Ovary (tissue), 9 donors: ENCODE measurements around the gene BRAF. TPM values are rescaled to one million over a fixed set of nuclear protein-coding genes. Genes with fewer than 3 reads are reported as not detected.

ENCODE experiments used
- DNase-seq, 5 donors: peaks; one replicate each; pipeline ENCODE4 v3.0.0-alpha.2; 2019 to 2020
- H3K27ac ChIP-seq, 2 donors: fragments of 200-600 bp; one replicate each; pipeline versions ENCODE4 v1.5.1 to v1.8.0; 2019 to 2022
- H3K27me3 ChIP-seq: fragments of 200-600 bp; one replicate; pipeline ENCODE4 v1.8.0; 2022
- H3K36me3 ChIP-seq: fragments of 200-600 bp; sonication (generic); one replicate; pipeline ENCODE4 v1.5.1; 2019
- H3K4me1 ChIP-seq: one replicate; pipeline ENCODE4 v1.8.1; 2013; ENCODE audit warnings: mild to moderate bottlenecking, moderate library complexity; ENCODE audit not compliant: insufficient read depth
- H3K4me3 ChIP-seq: fragments of 200-600 bp; sonication (generic); one replicate; pipeline ENCODE4 v1.5.1; 2017
- H3K9me3 ChIP-seq, 2 donors: fragments of 200-600 bp in 1 of 2; sonication (generic) in 1 of 2; one replicate each; pipeline versions ENCODE4 v1.5.1 to v1.8.1; 2013 to 2019; ENCODE audit warnings: mild to moderate bottlenecking in 1 of 2, moderate library complexity in 1 of 2
- CTCF ChIP-seq, 3 donors: fragments of 450-650 bp in 2 of 3; fragments of 200-600 bp in 1 of 3; IDR thresholded peaks; one replicate each; pipeline versions ENCODE4 v1.5.1 to v1.8.0; 2016 to 2022; ENCODE audit warnings: antibody characterized with exemption in 3 of 3, mild to moderate bottlenecking in 1 of 3
- EP300 ChIP-seq: sonication (generic); formaldehyde crosslinking; IDR thresholded peaks from one replicate; pipeline ENCODE4 v1.6.1; 2017; ENCODE audit warnings: antibody characterized with exemption
- POLR2A ChIP-seq: fragments of 450-650 bp; IDR thresholded peaks from one replicate; pipeline ENCODE4 v1.6.1; 2017; ENCODE audit warnings: antibody characterized with exemption, mild to moderate bottlenecking, moderate library complexity
- WGBS, 3 donors: extraction: QIAGEN DNeasy Blood & Tissue Kit in 1 of 3; methylation state at CpG; one replicate each; pipeline versions ENCODE4 v1.1.5 to v1.1.7; 2013 to 2017; 5-methylcytosine and 5-hydroxymethylcytosine counted together
- intact Hi-C, 4 donors: fragments of 100-400 bp; cut with DNase I; formaldehyde crosslinking; loops; one replicate each; pipeline versions ENCODE4 v1.11.0 to v1.15.1; 2022 to 2023
- polyA plus RNA-seq, 2 donors: library from polyadenylated mRNA; stranded (reverse); fragments of 200-250 nt in 1 of 2; fragments of 350-450 nt in 1 of 2; fragmentation: Illumina TruSeq in 1 of 2; extraction: RNeasy Lipid Tissue Mini Kit (QIAGEN cat#74804) in 1 of 2; gene quantifications; one replicate each; pipeline ENCODE4 v1.2.3, GENCODE V29; 2013 to 2014
- total RNA-seq, 7 donors: library from RNA; depleted of rRNA in 2 of 7; stranded (reverse); fragments of >200 nt in 2 of 7; fragmentation: NEBNext Ultra II Directional in 3 of 7; extraction: Animal tissue kit (Norgen Biotek cat#: 25700) in 3 of 7; gene quantifications; one replicate each; pipeline versions ENCODE4 v1.1.0 to v1.2.4, GENCODE V29; 2016 to 2023
- donor health status: DM: no; HTN: no; CAD: no; lungs with moderate emphysema.
- donor health status: DM: no; HTN: no; CAD: no.
- donor health status: Bipolar disorder and iron deficiency.
- donor health status: DM: yes; HTN: yes; CAD: no.
- donor health status: DM: no; HTN: no; CAD: no.
- donor health status: DM: yes; HTN: yes; CAD: no.

Gene BRAF
- total and polyA plus RNA-seq, 9 donors = 8.3 to 52.0 (median 41.2) TPM

GRCh38 chr7:140734729-140735128, 190.0 kb downstream of the BRAF start:
- DNase-seq = no peak
- intact Hi-C loops = no loop called here
- Histone ChIP-seq H3K4me1 (no peaks in the 10 kb centered on the region), H3K4me3 (no peak overlapping the region), H3K36me3 (no peaks in the 10 kb centered on the region), H3K27me3 (no peaks in the 10 kb centered on the region), H3K9me3 (no peaks in the 10 kb centered on the region), H3K27ac (no peak overlapping the region)
- WGBS, 3 donors = 96 to 97% (median 96%) methylated on average over 2 of the region's 2 CpGs
- TF ChIP-seq CTCF (IDR thresholded peaks at IDR 0.05) = no peak
- no peak for TF ChIP-seq EP300
- TF ChIP-seq POLR2A = no peak

- 55 to 59% (median 56%) methylated on average over 2 of the region's 2 CpGs for WGBS, 3 donors
- no peaks in the 10 kb centered on the region for H3K27me3 ChIP-seq
- intact Hi-C loops = no loop called here
- TF ChIP-seq CTCF (IDR thresholded peaks at IDR 0.05) = no peak
- no peak for TF ChIP-seq EP300
- no peak for TF ChIP-seq POLR2A
- H3K36me3 ChIP-seq = no peaks in the 10 kb centered on the region
- no peak overlapping the region for H3K27ac ChIP-seq
- no peaks in the 10 kb centered on the region for H3K9me3 ChIP-seq
- H3K4me3 ChIP-seq = no peak overlapping the region
- DNase-seq = no peak
- H3K4me1 ChIP-seq = no peaks in the 10 kb centered on the region
Measured at GRCh38 chr7:140734096-140734495, 190.6 kb downstream of the BRAF start.

GRCh38 chr7:140732416-140732815, 192.3 kb downstream of the BRAF start:
- Histone ChIP-seq H3K9me3 (no peaks in the 10 kb centered on the region), H3K4me3 (no peak overlapping the region), H3K27ac (no peak overlapping the region), H3K4me1 (no peaks in the 10 kb centered on the region), H3K36me3 (no peaks in the 10 kb centered on the region), H3K27me3 (no peaks in the 10 kb centered on the region)
- intact Hi-C loops = no loop called here
- no peak for TF ChIP-seq CTCF (IDR thresholded peaks at IDR 0.05)
- no peak for TF ChIP-seq POLR2A
- TF ChIP-seq EP300 = no peak
- no peak for DNase-seq
- 96 to 97% (median 97%) methylated on average over 2 of the region's 2 CpGs for WGBS, 3 donors

DNA sequence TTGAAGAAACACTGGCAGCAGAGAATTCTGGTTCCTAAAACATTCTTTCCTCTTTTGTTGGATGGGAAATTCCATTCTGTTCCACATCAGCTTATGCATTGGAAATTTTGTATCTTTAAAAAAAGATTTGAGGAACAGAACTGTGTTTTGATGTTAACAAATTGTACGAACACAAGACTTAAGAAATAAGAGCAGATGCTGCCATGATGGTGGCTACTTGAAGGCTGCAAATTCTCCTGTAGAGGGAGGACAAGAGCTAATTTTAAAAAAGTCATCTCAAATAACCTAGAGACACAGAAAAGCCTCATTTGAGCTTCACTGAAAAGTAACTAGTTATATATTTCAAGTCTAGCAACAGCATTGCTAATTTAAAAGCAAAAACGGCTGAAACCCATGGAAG, 198.4 kb downstream of the BRAF start:
- Histone ChIP-seq H3K36me3 (no peaks in the 10 kb centered on the region), H3K9me3 (no peaks in the 10 kb centered on the region), H3K4me3 (no peak overlapping the region), H3K27ac (no peak overlapping the region), H3K4me1 (no peaks in the 10 kb centered on the region), H3K27me3 (no peaks in the 10 kb centered on the region)
- no peak for DNase-seq
- TF ChIP-seq EP300 (no peak), CTCF (IDR thresholded peaks at IDR 0.05) (no peak), POLR2A (no peak)
- 64 to 72% (median 65%) methylated on average over 2 of the region's 2 CpGs for WGBS, 3 donors
- intact Hi-C loops = no loop called here

- intact Hi-C loops = no loop called here
- Histone ChIP-seq H3K27ac (no peak overlapping the region), H3K27me3 (no peaks in the 10 kb centered on the region), H3K4me3 (no peak overlapping the region), H3K9me3 (no peaks in the 10 kb centered on the region), H3K36me3 (no peaks in the 10 kb centered on the region), H3K4me1 (no peaks in the 10 kb centered on the region)
- TF ChIP-seq POLR2A (no peak), CTCF (IDR thresholded peaks at IDR 0.05) (no peak), EP300 (no peak)
- WGBS, 3 donors = 94 to 98% (median 97%) methylated on average over 1 of the region's 1 CpG
- no peak for DNase-seq
Measured at GRCh38 chr7:140724706-140725105, 200.0 kb downstream of the BRAF start.
